HCT116 (cell line): ENCODE measurements around the gene GMPPA. TPM values are rescaled to one million over a fixed set of nuclear protein-coding genes. Genes with fewer than 3 reads are reported as not detected.
A peak's percentile ranks its signal among the peaks of the same experiment; 100 is the strongest.

Experiments used
- ATAC-seq: fragments of 200-7000 bp; cut with Tn5 transposase; 2 replicates; pipeline ENCODE4 v1.9.1; 2020; ENCODE audit warnings: mild to moderate bottlenecking, moderate library complexity
- BruUV-seq: library from RNA; stranded (reverse); fragments of 400-500 nt; replicated peaks from 2 replicates; lab custom pipeline; 2021; lab: Mats Ljungman, UMichigan
- CTCF ChIA-PET: fragments of 300-600 bp; sonication (Branson Sonifier 250); formaldehyde crosslinking; loops from one replicate; lab custom pipeline; 2021; ENCODE audit warnings: antibody characterized with exemption; lab: Charles Lee
- POLR2A ChIA-PET: fragments of 300-600, 350-600 bp; sonication (Branson Sonifier 250); formaldehyde crosslinking; loops from one replicate; lab custom pipeline; 2021; ENCODE audit warnings: antibody characterized with exemption; lab: Charles Lee
- RAD21 ChIA-PET, 2 experiments: fragments of 300-600 bp; sonication (Branson Sonifier 250); formaldehyde crosslinking; loops; one replicate each; lab custom pipeline; 2023; ENCODE audit warnings: low total read pairs in 2 of 2; ENCODE audit not compliant: uncharacterized antibody in 2 of 2, unreplicated experiment in 2 of 2, low non-redundant PET in 1 of 2; lab: Charles Lee
- DNase-seq: peaks from one replicate; pipeline ENCODE4 v3.0.0-alpha.2; 2010; ENCODE audit warnings: low read depth, low spot score
- H2AFZ ChIP-seq: fragments of 200-600 bp; shearing (Covaris generic), sonication (generic); 2 replicates; pipeline ENCODE4 v1.6.1; 2017; ENCODE audit warnings: low read depth, mixed run types, mixed read lengths, antibody characterized with exemption, low read length; ENCODE audit not compliant: poor library complexity, severe bottlenecking
- H3K27ac ChIP-seq: 2 replicates; pipeline ENCODE4 v1.5.1; 2012; ENCODE audit warnings: low read depth, low read length
- H3K27me3 ChIP-seq: fragments of 200-600 bp; sonication (generic); 2 replicates; pipeline ENCODE4 v1.6.1; 2016; ENCODE audit warnings: mixed run types, low read length, mixed read lengths; ENCODE audit not compliant: insufficient read depth
- H3K36me3 ChIP-seq, 2 experiments: fragments of 200-500 bp in 1 of 2; fragments of 200-600 bp in 1 of 2; sonication (Bioruptor generic) in 1 of 2; sonication (generic) in 1 of 2; 2 replicates each; pipeline versions ENCODE4 v1.5.1 to v1.6.1; 2014 to 2016; ENCODE audit warnings: low read length in 2 of 2, inconsistent platforms in 1 of 2, mixed read lengths in 1 of 2, mixed run types in 1 of 2; ENCODE audit not compliant: insufficient read depth in 2 of 2, control insufficient read depth in 1 of 2
- H3K4me1 ChIP-seq, 2 experiments: fragments of 200-600 bp in 1 of 2; sonication (generic) in 1 of 2; 2 replicates each; pipeline versions ENCODE4 v1.5.1 to v1.6.1; 2012 to 2017; ENCODE audit warnings: low read length in 2 of 2, inconsistent platforms in 1 of 2, mild to moderate bottlenecking in 1 of 2, mixed read lengths in 1 of 2, mixed run types in 1 of 2, moderate library complexity in 1 of 2; ENCODE audit not compliant: insufficient read depth in 2 of 2, control insufficient read depth in 1 of 2
- H3K4me2 ChIP-seq: fragments of 200-600 bp; sonication (generic); 2 replicates; pipeline ENCODE4 v1.6.1; 2017; ENCODE audit warnings: mixed run types, low read length, mixed read lengths
- H3K4me3 ChIP-seq, 2 experiments: fragments of 200-600 bp in 1 of 2; sonication (generic) in 1 of 2; replicated peaks in 1 of 2; 2 replicates each; pipeline ENCODE4 v1.5.1; 2011 to 2016; ENCODE audit warnings: low read length in 2 of 2, control low read depth in 1 of 2, low read depth in 1 of 2, mild to moderate bottlenecking in 1 of 2, mixed read lengths in 1 of 2, mixed run types in 1 of 2
- H3K79me2 ChIP-seq: fragments of 200-600 bp; sonication (generic); 2 replicates; pipeline ENCODE4 v1.6.1; 2017; ENCODE audit warnings: mild to moderate bottlenecking, mixed run types, low read length, moderate library complexity, mixed read lengths; ENCODE audit not compliant: insufficient read depth
- H3K9ac ChIP-seq: fragments of 200-600 bp; sonication (generic); 2 replicates; pipeline ENCODE4 v1.6.1; 2016; ENCODE audit warnings: low read length, mixed read lengths
- H3K9me2 ChIP-seq: fragments of 200-600 bp; sonication (generic), shearing (Covaris generic); 2 replicates; pipeline ENCODE4 v1.6.1; 2017; ENCODE audit warnings: mixed run types, mild to moderate bottlenecking, moderate library complexity; ENCODE audit not compliant: insufficient read depth
- H3K9me3 ChIP-seq, 2 experiments: fragments of 200-500 bp in 1 of 2; fragments of 200-600 bp in 1 of 2; sonication (Bioruptor generic) in 1 of 2; sonication (generic) in 1 of 2; 2 replicates each; pipeline ENCODE4 v1.6.1; 2014 to 2017; ENCODE audit warnings: low read length in 2 of 2, mixed read lengths in 2 of 2, inconsistent platforms in 1 of 2, low read depth in 1 of 2, mild to moderate bottlenecking in 1 of 2, mixed run types in 1 of 2, moderate library complexity in 1 of 2; ENCODE audit not compliant: control insufficient read depth in 1 of 2, insufficient read depth in 1 of 2
- H4K20me1 ChIP-seq: fragments of 200-600 bp; sonication (generic), shearing (Covaris generic); 2 replicates; pipeline ENCODE4 v1.6.1; 2017; ENCODE audit warnings: mixed run types, mild to moderate bottlenecking, moderate library complexity; ENCODE audit not compliant: insufficient read depth
- ATF3 ChIP-seq: IDR thresholded peaks from 2 replicates; pipeline ENCODE4 v1.6.1; 2012
- CBX3 ChIP-seq: IDR thresholded peaks from 2 replicates; pipeline ENCODE4 v1.6.1; 2012; ENCODE audit warnings: low read depth
- CTCF ChIP-seq, 3 experiments: fragments of 200-600 bp in 1 of 3; sonication (generic) in 1 of 3; IDR thresholded peaks in 2 of 3; conservative IDR thresholded peaks in 1 of 3; 2 replicates each; pipeline ENCODE4 v1.5.1; 2012 to 2017; ENCODE audit warnings: low read depth in 2 of 3, low read length in 2 of 3, antibody characterized with exemption in 1 of 3, borderline replicate concordance in 1 of 3, control low read depth in 1 of 3, mild to moderate bottlenecking in 1 of 3, mixed read lengths in 1 of 3, mixed run types in 1 of 3, moderate library complexity in 1 of 3; ENCODE audit not compliant: insufficient read depth in 1 of 3
- EGR1 ChIP-seq: IDR thresholded peaks from 2 replicates; pipeline ENCODE4 v1.6.1; 2012; ENCODE audit warnings: low read depth
- EZH2phosphoT487 ChIP-seq: fragments of 200-600 bp; IDR thresholded peaks from 2 replicates; pipeline ENCODE4 v1.6.1; 2018; ENCODE audit warnings: antibody characterized with exemption, borderline replicate concordance
- FOSL1 ChIP-seq: IDR thresholded peaks from 2 replicates; pipeline ENCODE4 v1.6.1; 2012; ENCODE audit warnings: low read depth
- SIN3A ChIP-seq: IDR thresholded peaks from 2 replicates; pipeline ENCODE4 v1.6.1; 2012; ENCODE audit warnings: low read depth
- SRF ChIP-seq: IDR thresholded peaks from 2 replicates; pipeline ENCODE4 v1.6.1; 2012; ENCODE audit warnings: low read depth
- TCF7L2 ChIP-seq: IDR thresholded peaks from 2 replicates; pipeline ENCODE4 v1.7.0; 2011; ENCODE audit warnings: borderline replicate concordance, inconsistent platforms; ENCODE audit not compliant: insufficient read depth, insufficient read length; ENCODE audit errors: extremely low read depth
- YY1 ChIP-seq: IDR thresholded peaks from 2 replicates; pipeline ENCODE4 v1.6.1; 2011; ENCODE audit warnings: low read length, low read depth, moderate library complexity, mild to moderate bottlenecking; ENCODE audit not compliant: insufficient replicate concordance; ENCODE audit errors: extremely low read depth
- ZBTB33 ChIP-seq: IDR thresholded peaks from 2 replicates; pipeline ENCODE4 v1.6.1; 2011; ENCODE audit warnings: mild to moderate bottlenecking, low read length, moderate library complexity; ENCODE audit not compliant: insufficient replicate concordance; ENCODE audit errors: extremely low read depth
- ZNF274 ChIP-seq: fragments of 200-500 bp; sonication (Bioruptor generic); IDR thresholded peaks from 2 replicates; pipeline ENCODE4 v1.6.1; 2014; ENCODE audit warnings: mild to moderate bottlenecking, low read depth, low read length, inconsistent platforms
- intact Hi-C: fragments of 100-400 bp; cut with micrococcal nuclease; formaldehyde crosslinking; loops from 2 replicates; pipeline ENCODE4 v1.10.0; 2022
- total RNA-seq: library from RNA; stranded (reverse); gene quantifications from one replicate; pipeline ENCODE4 v1.2.1, GENCODE V29; 2021; ENCODE audit not compliant: unreplicated experiment

The GMPPA gene
- total RNA-seq, 1 experiment from 2014 or later = 71.8 TPM

- ChIA-PET CTCF (interaction anchor here (1.0 to 4.4 kb wide), 2 partner anchors 8 to 11 kb away, joined by 3 to 56 read pairs; partner anchors contain the start of gene GMPPA), RAD21 (no interaction called here), POLR2A (no interaction called here)
- Histone ChIP-seq H3K27ac (no peak overlapping the region), H3K9me2 (no peaks in the 10 kb centered on the region), H3K9ac (no peak overlapping the region), H3K9me3 (no peaks in the 10 kb centered on the region), H3K36me3 (peaks cover 6% of the 10 kb centered on the region in 2 experiments; a peak in 1 of 4 replicates), H4K20me1 (no peaks in the 10 kb centered on the region), H3K4me2 (no peak overlapping the region), H3K4me3 (no peak overlapping the region), H3K4me1 (peaks cover 0 to 33% of the 10 kb centered on the region in 2 experiments; a peak in 2 of 4 replicates), H2AFZ (no peak overlapping the region), H3K79me2 (no peaks in the 10 kb centered on the region), H3K27me3 (no peaks in the 10 kb centered on the region)
- ATAC-seq (no peak), DNase-seq (no peak)
- no peak for TF ChIP-seq SIN3A
- TF ChIP-seq ATF3 = no peak
- no peak for TF ChIP-seq CBX3
- no peak for TF ChIP-seq YY1
- intact Hi-C loops = no loop called here
- BruUV-seq = TSS peak; percentile 9
Measured at GRCh38 chr2:219506153-219506801, 7.6 kb downstream of the GMPPA start.

- H3K4me3 ChIP-seq = no peak overlapping the region
- no peak overlapping the region for H3K27ac ChIP-seq
- no peaks in the 10 kb centered on the region for H3K9me3 ChIP-seq
- ATAC-seq (no peak), DNase-seq (no peak)
- ChIA-PET CTCF (interaction anchor here (1.0 to 4.4 kb wide), 5 partner anchors 8 to 49 kb away, joined by 3 to 56 read pairs (median 4); partner anchors contain the start of gene GMPPA), RAD21 (no interaction called here), POLR2A (interaction anchor here (1.3 kb wide), 1 partner anchor 9 kb away, joined by 11 read pairs; the partner anchor contains the start of gene GMPPA)
- H2AFZ ChIP-seq = no peak overlapping the region
- H3K36me3 ChIP-seq = peaks cover 6% of the 10 kb centered on the region in 2 experiments; a peak in 1 of 4 replicates
- H3K9me2 ChIP-seq = no peaks in the 10 kb centered on the region
- intact Hi-C loops = no loop called here
- H3K4me1 ChIP-seq = peaks cover 0 to 26% of the 10 kb centered on the region in 2 experiments; a peak in 2 of 4 replicates
- H3K9ac ChIP-seq = no peak overlapping the region
- H3K4me2 ChIP-seq = no peak overlapping the region
- no peaks in the 10 kb centered on the region for H3K79me2 ChIP-seq
- no peaks in the 10 kb centered on the region for H3K27me3 ChIP-seq
- no peaks in the 10 kb centered on the region for H4K20me1 ChIP-seq
- no TSS peak for BruUV-seq
- TF ChIP-seq EZH2phosphoT487 = no peak
- no peak for TF ChIP-seq TCF7L2
- TF ChIP-seq EGR1 = no peak
- no peak for TF ChIP-seq SIN3A
- no peak for TF ChIP-seq ZBTB33
- no peak for TF ChIP-seq YY1
- TF ChIP-seq FOSL1 = no peak
- no peak for TF ChIP-seq CTCF (IDR thresholded peaks at IDR 0.05 in 2 of 3, conservative IDR thresholded peaks at IDR 0.05 in 1 of 3; ENCODE audit: borderline replicate concordance in 1 of 3, insufficient read depth in 1 of 3, low read depth in 2 of 3, low read length in 2 of 3)
- TF ChIP-seq CBX3 = no peak
- TF ChIP-seq SRF = no peak
- no peak for TF ChIP-seq ZNF274
Measured at GRCh38 chr2:219506802-219507526, 8.3 kb downstream of the GMPPA start.
